ENCODE results near the gene TRIM8. TPM values are rescaled to one million over a fixed set of nuclear protein-coding genes. Genes with fewer than 3 reads are reported as not detected.

TRIM8 gene
- total and polyA plus RNA-seq, 2 experiments from 2014 or later, result 59.8 to 130 TPM

DNA sequence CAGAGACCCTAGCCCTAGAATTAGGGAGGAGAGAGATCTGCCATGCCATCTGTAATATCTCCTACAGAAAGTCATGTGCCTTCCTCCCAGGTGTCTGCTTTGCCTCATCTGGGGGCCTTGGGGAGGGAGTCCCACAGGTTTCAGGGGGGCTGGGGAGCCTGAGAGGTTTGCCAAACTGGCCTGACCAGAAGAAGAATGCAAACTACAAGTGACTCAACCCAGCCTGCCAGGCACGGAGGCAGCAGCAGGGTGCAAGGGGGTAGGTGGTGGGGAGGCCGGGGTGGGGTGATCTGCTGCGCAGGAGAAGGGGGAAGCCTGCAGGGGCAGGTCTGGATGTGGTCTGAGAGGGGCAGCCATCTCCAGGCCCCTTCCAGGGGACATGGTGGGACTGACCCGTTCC lies 9.6 kb upstream of the TRIM8 start:
- H3K9me3 ChIP-seq (ENCODE audit: low read depth), result no peaks in the 10 kb centered on the region
- peaks cover 46% of the 10 kb centered on the region for H3K4me1 ChIP-seq (ENCODE audit: low read depth)
- H3K27ac ChIP-seq, result peak overlapping the region; percentile 94
- no peak for DNase-seq (ENCODE audit: low read depth in 1 of 2, low spot score in 1 of 2)
- TF ChIP-seq, protein P1, sequence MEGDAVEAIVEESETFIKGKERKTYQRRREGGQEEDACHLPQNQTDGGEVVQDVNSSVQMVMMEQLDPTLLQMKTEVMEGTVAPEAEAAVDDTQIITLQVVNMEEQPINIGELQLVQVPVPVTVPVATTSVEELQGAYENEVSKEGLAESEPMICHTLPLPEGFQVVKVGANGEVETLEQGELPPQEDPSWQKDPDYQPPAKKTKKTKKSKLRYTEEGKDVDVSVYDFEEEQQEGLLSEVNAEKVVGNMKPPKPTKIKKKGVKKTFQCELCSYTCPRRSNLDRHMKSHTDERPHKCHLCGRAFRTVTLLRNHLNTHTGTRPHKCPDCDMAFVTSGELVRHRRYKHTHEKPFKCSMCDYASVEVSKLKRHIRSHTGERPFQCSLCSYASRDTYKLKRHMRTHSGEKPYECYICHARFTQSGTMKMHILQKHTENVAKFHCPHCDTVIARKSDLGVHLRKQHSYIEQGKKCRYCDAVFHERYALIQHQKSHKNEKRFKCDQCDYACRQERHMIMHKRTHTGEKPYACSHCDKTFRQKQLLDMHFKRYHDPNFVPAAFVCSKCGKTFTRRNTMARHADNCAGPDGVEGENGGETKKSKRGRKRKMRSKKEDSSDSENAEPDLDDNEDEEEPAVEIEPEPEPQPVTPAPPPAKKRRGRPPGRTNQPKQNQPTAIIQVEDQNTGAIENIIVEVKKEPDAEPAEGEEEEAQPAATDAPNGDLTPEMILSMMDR (IDR thresholded peaks at IDR 0.05; ENCODE audit: low read depth, low read length), result no peak
- H3K4me3 ChIP-seq, result no peak overlapping the region
- H3K36me3 ChIP-seq, result no peaks in the 10 kb centered on the region
- H3K27me3 ChIP-seq, result no peaks in the 10 kb centered on the region

DNA sequence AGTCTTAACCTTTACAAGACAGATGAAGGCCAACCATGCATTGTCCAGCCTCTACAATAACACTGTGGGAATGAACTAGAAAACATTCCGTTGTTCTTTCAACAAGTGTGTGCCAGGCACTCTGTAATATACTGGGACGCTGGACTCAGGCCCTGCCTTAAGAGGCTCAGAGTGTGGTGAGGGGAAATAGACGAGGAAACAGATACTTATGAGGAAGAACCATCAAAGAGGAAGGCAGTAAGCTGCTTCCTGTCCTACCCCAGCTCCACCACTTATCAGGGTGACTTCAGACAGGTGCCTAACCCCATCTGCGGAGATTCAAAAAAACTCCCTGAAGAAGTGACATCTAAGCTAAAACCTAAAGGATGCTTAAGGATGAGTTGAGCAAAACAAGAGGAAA lies 8.9 kb upstream of the TRIM8 start:
- peak overlapping the region; percentile 94 for H3K27ac ChIP-seq

DNA sequence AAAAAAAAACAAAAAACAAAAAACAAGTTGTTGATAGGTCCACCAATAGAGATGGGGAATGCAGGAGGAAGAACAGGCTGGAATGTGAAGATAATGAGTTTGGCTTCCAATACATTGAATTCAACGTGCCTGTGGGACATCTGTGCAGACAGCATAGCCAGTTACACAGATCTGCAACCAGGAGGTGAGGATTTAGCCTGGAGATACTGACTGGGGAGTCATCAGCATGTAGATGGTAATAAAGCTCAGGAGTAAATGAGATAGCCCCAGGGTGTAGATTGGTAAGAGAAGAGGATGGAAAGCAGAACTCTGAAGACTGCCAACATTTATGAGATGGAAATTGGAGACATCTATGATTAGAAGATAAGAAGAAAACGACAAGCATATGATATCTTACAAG lies 4.7 kb upstream of the TRIM8 start:
- DNase-seq (ENCODE audit: low read depth in 1 of 2, low spot score in 1 of 2), result no peak
- no peak overlapping the region for H3K4me3 ChIP-seq
- H3K4me1 ChIP-seq (ENCODE audit: low read depth), result peaks cover 7% of the 10 kb centered on the region
- H3K27me3 ChIP-seq, result no peaks in the 10 kb centered on the region
- TF ChIP-seq, protein P1 (IDR thresholded peaks at IDR 0.05; ENCODE audit: low read depth, low read length), result no peak
- no peaks in the 10 kb centered on the region for H3K36me3 ChIP-seq
- no peak overlapping the region for H3K27ac ChIP-seq
- no peaks in the 10 kb centered on the region for H3K9me3 ChIP-seq (ENCODE audit: low read depth)

More for the DNA sequence above, 8.9 kb upstream of the TRIM8 start:
- H3K4me3 ChIP-seq, result no peak overlapping the region
- no peaks in the 10 kb centered on the region for H3K9me3 ChIP-seq (ENCODE audit: low read depth)
- peaks cover 39% of the 10 kb centered on the region for H3K4me1 ChIP-seq (ENCODE audit: low read depth)
- TF ChIP-seq, protein P1 (IDR thresholded peaks at IDR 0.05; ENCODE audit: low read depth, low read length), result no peak
- H3K36me3 ChIP-seq, result no peaks in the 10 kb centered on the region
- no peaks in the 10 kb centered on the region for H3K27me3 ChIP-seq
- DNase-seq (ENCODE audit: low read depth in 1 of 2, low spot score in 1 of 2), result no peak

DNA sequence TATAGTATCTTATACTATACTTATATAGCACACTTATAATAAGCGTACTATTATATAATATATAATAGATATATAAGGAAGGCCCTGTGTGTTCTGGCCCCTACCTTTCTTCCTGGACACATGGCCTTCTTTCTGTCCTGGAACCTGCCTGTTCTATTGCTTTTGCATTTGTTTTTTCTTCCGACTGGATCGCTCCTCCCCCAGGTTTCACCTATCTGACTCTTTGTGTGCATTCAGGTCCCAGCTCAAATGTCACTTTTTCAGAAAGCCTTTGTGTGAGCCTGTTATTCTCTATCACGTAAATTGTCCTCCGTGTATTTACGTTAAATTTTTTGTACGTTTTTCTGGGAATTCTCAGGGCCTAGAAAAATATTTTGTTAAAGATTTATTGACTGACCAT lies 2.9 kb upstream of the TRIM8 start:
- H3K27ac ChIP-seq, result peak overlapping the region; percentile 84
- no peaks in the 10 kb centered on the region for H3K9me3 ChIP-seq (ENCODE audit: low read depth)
- H3K4me1 ChIP-seq (ENCODE audit: low read depth), result no peaks in the 10 kb centered on the region
- no peaks in the 10 kb centered on the region for H3K27me3 ChIP-seq
- DNase-seq (ENCODE audit: low read depth in 1 of 2, low spot score in 1 of 2), result no peak
- TF ChIP-seq, protein P1 (IDR thresholded peaks at IDR 0.05; ENCODE audit: low read depth, low read length), result no peak
- H3K4me3 ChIP-seq, result peak overlapping the region; percentile 74
- no peaks in the 10 kb centered on the region for H3K36me3 ChIP-seq

DNA sequence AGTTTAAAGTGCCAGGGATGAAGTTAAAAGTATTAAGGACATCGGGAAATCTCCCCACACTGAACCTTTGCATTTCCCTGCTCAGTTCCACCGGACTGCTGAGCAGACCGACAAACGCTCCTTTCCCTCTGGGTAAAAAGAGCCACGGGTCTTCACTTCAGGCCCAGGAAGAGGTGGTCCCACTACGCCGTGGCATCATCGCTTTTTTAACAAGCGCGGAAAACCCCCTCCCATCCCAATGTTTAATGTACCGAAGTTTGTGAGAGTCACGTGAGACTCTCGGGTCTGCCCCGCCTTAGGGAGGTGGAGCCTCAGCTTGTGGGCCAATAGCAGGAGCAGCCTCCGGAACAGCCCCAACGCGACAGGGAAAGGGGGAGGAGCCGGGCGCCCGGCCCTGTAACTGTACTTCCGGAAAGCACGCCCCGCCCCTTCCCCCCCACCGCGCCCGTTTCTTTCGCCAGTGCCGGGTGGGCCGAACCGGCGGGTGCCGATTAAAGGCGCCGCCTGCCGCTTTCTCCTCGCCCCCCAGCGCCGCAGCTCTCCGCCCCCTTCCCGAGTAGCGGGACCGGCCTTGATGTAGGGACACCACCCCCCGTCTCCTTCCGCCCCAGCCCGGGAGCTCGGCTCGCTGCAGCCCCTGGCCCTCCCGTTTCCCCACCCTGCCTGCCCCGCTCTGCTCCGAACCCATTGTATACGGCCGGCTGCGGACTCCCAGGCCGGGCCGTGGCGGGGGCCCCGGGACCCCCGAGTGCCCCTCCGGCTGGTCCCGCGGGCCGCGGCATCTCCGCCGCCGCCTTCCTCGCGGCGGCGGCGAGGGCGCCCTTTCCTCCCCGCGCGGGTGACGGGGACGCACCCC lies 2.2 kb upstream of the TRIM8 start:
- H3K36me3 ChIP-seq, result no peaks in the 10 kb centered on the region
- TF ChIP-seq, protein P1 (IDR thresholded peaks at IDR 0.05; ENCODE audit: low read depth, low read length), result no peak
- peak overlapping the region; percentile 96 for H3K27ac ChIP-seq
- no peaks in the 10 kb centered on the region for H3K27me3 ChIP-seq
- peak overlapping the region; percentile 74 for H3K4me3 ChIP-seq
- H3K4me1 ChIP-seq (ENCODE audit: low read depth), result peaks cover 4% of the 10 kb centered on the region
- DNase-seq (ENCODE audit: low read depth in 1 of 2, low spot score in 1 of 2), result peak; percentile 99
- no peaks in the 10 kb centered on the region for H3K9me3 ChIP-seq (ENCODE audit: low read depth)
